Ovary (tissue), 9 donors: ENCODE data around the gene DUSP2. TPM values are rescaled to one million over a fixed set of nuclear protein-coding genes. Genes with fewer than 3 reads are reported as not detected.
"Not testable (repeated sequence)": the region's sequence is repeated elsewhere in the genome, so short reads cannot be mapped to it uniquely, and the experiment has no call there.

Source experiments
- DNase-seq, 5 donors: peaks; one replicate each; pipeline ENCODE4 v3.0.0-alpha.2; 2019 to 2020
- H3K27ac ChIP-seq, 2 donors: fragments of 200-600 bp; one replicate each; pipeline versions ENCODE4 v1.5.1 to v1.8.0; 2019 to 2022
- H3K27me3 ChIP-seq: fragments of 200-600 bp; one replicate; pipeline ENCODE4 v1.8.0; 2022
- H3K36me3 ChIP-seq: fragments of 200-600 bp; sonication (generic); one replicate; pipeline ENCODE4 v1.5.1; 2019
- H3K4me1 ChIP-seq: one replicate; pipeline ENCODE4 v1.8.1; 2013; ENCODE audit warnings: mild to moderate bottlenecking, moderate library complexity; ENCODE audit not compliant: insufficient read depth
- H3K4me3 ChIP-seq: fragments of 200-600 bp; sonication (generic); one replicate; pipeline ENCODE4 v1.5.1; 2017
- H3K9me3 ChIP-seq, 2 donors: fragments of 200-600 bp in 1 of 2; sonication (generic) in 1 of 2; one replicate each; pipeline versions ENCODE4 v1.5.1 to v1.8.1; 2013 to 2019; ENCODE audit warnings: mild to moderate bottlenecking in 1 of 2, moderate library complexity in 1 of 2
- EP300 ChIP-seq: sonication (generic); formaldehyde crosslinking; IDR thresholded peaks from one replicate; pipeline ENCODE4 v1.6.1; 2017; ENCODE audit warnings: antibody characterized with exemption
- POLR2A ChIP-seq: fragments of 450-650 bp; IDR thresholded peaks from one replicate; pipeline ENCODE4 v1.6.1; 2017; ENCODE audit warnings: antibody characterized with exemption, mild to moderate bottlenecking, moderate library complexity
- WGBS, 3 donors: extraction: QIAGEN DNeasy Blood & Tissue Kit in 1 of 3; methylation state at CpG; one replicate each; pipeline versions ENCODE4 v1.1.5 to v1.1.7; 2013 to 2017; 5-methylcytosine and 5-hydroxymethylcytosine counted together
- intact Hi-C, 4 donors: fragments of 100-400 bp; cut with DNase I; formaldehyde crosslinking; loops; one replicate each; pipeline versions ENCODE4 v1.11.0 to v1.15.1; 2022 to 2023
- polyA plus RNA-seq, 2 donors: library from polyadenylated mRNA; stranded (reverse); fragments of 200-250 nt in 1 of 2; fragments of 350-450 nt in 1 of 2; fragmentation: Illumina TruSeq in 1 of 2; extraction: RNeasy Lipid Tissue Mini Kit (QIAGEN cat#74804) in 1 of 2; gene quantifications; one replicate each; pipeline ENCODE4 v1.2.3, GENCODE V29; 2013 to 2014
- total RNA-seq, 7 donors: library from RNA; depleted of rRNA in 2 of 7; stranded (reverse); fragments of >200 nt in 2 of 7; fragmentation: NEBNext Ultra II Directional in 3 of 7; extraction: Animal tissue kit (Norgen Biotek cat#: 25700) in 3 of 7; gene quantifications; one replicate each; pipeline versions ENCODE4 v1.1.0 to v1.2.4, GENCODE V29; 2016 to 2023
- TF ChIP-seq, protein P1 (sequence below), 3 donors: fragments of 450-650 bp in 2 of 3; fragments of 200-600 bp in 1 of 3; IDR thresholded peaks; one replicate each; pipeline versions ENCODE4 v1.5.1 to v1.8.0; 2016 to 2022; ENCODE audit warnings: antibody characterized with exemption in 3 of 3, mild to moderate bottlenecking in 1 of 3
- donor health status: DM: no; HTN: no; CAD: no; lungs with moderate emphysema.
- donor health status: DM: no; HTN: no; CAD: no.
- donor health status: Bipolar disorder and iron deficiency.
- donor health status: DM: yes; HTN: yes; CAD: no.
- donor health status: DM: no; HTN: no; CAD: no.
- donor health status: DM: yes; HTN: yes; CAD: no.

The DUSP2 gene
- total and polyA plus RNA-seq, 9 donors, result 0.52 to 111 (median 3.1) TPM

DNA sequence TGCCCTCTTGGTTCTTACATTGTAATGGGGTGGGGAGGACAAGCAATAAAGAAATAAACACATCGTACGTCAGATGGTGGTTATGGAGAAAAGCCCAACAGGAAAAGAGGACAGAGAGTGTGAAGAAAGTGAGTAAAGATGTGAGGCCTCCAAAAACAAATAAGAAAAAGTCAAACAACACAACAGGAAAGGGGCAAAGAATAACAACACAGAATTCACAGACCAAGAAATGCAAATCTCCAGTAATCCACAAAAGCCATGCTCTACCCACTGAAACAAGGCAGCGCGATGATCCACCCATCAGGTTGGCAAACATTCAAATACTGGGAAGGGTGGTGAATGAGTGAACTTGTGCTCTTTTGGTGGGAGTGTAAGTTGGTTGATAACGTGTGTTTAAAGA, 16.7 kb upstream of the DUSP2 start:
- Histone ChIP-seq H3K4me1 (no peaks in the 10 kb centered on the region), H3K4me3 (no peak overlapping the region), H3K27me3 (no peaks in the 10 kb centered on the region), H3K9me3 (no peaks in the 10 kb centered on the region), H3K27ac (no peak overlapping the region), H3K36me3 (no peaks in the 10 kb centered on the region)
- WGBS, 3 donors, result 28 to 42% (median 36%) methylated on average over 5 of the region's 5 CpGs
- no peak for DNase-seq
- TF ChIP-seq POLR2A (no peak), EP300 (no peak)
- TF ChIP-seq, protein P1, sequence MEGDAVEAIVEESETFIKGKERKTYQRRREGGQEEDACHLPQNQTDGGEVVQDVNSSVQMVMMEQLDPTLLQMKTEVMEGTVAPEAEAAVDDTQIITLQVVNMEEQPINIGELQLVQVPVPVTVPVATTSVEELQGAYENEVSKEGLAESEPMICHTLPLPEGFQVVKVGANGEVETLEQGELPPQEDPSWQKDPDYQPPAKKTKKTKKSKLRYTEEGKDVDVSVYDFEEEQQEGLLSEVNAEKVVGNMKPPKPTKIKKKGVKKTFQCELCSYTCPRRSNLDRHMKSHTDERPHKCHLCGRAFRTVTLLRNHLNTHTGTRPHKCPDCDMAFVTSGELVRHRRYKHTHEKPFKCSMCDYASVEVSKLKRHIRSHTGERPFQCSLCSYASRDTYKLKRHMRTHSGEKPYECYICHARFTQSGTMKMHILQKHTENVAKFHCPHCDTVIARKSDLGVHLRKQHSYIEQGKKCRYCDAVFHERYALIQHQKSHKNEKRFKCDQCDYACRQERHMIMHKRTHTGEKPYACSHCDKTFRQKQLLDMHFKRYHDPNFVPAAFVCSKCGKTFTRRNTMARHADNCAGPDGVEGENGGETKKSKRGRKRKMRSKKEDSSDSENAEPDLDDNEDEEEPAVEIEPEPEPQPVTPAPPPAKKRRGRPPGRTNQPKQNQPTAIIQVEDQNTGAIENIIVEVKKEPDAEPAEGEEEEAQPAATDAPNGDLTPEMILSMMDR (IDR thresholded peaks at IDR 0.05), result no peak
- intact Hi-C loops, result no loop called here

DNA sequence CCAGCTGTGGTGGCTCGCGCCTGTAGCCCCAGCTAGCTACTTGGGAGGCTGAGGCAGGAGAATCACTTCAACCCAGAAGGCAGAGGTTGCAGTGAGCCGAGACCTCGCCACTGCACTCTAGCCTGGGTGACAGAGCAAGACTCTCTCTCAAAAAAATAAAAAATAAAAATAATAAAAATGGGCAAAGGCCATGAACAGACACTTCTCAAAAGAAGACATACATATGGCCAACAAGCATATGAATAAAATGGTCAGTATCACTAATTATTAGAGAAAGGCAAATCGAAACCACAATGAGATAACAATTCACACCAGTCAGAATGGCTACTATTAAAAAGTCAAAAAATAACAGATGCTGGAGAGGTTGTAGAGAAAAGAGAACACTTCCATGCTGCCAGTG, 15.1 kb upstream of the DUSP2 start:
- H3K4me1 ChIP-seq, H3K27ac ChIP-seq, H3K27me3 ChIP-seq, H3K36me3 ChIP-seq, DNase-seq, H3K9me3 ChIP-seq, H3K4me3 ChIP-seq, intact Hi-C loops: not testable (repeated sequence)
- WGBS, 3 donors, result 96 to 98% (median 96%) methylated on average over 5 of the region's 5 CpGs

DNA sequence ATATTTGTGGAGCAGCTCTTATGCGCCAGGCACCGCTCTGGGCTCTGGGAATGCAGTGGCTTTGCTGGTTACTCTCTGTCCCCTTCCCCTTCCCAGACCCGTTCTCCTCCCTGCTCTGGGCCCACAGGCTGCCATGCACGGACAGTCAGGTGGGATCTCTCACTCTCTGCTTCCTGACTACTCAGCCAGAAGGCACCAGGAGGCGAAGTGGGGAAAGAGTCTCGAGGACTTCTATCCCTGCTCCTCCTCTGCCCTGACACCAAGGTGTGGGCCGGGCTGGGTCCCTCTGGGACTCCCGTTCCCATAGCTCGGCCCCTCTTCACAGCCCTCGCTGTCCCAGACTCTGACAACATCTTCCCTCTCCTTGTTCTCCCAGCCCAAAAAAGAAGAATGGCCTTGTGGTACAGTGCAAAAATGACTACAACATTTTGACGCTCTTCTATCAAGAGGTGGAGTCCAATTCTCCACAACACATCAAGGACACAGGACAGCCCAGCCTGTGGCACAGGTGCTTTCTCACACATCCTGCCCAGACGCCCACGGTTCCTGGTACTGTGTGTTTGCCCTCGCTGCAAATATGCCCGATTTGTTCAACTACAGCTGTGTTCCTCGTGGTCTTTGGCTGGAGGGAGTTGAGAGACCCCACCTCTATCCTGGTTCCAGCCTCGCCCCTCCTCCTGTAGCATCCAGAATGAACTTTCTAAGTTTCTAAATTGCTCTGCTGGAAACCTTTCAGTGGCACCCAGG, 14.0 kb upstream of the DUSP2 start:
- TF ChIP-seq POLR2A, result no peak
- TF ChIP-seq EP300, result no peak
- TF ChIP-seq, protein P1 (IDR thresholded peaks at IDR 0.05), result no peak
- no peak overlapping the region for H3K4me3 ChIP-seq
- intact Hi-C loops, result no loop called here
- H3K9me3 ChIP-seq, result no peaks in the 10 kb centered on the region
- H3K27me3 ChIP-seq, result no peaks in the 10 kb centered on the region
- no peak for DNase-seq
- no peaks in the 10 kb centered on the region for H3K36me3 ChIP-seq
- H3K4me1 ChIP-seq, result no peaks in the 10 kb centered on the region
- 77 to 78% (median 77%) methylated on average over 17 of the region's 17 CpGs for WGBS, 3 donors
- H3K27ac ChIP-seq, result no peak overlapping the region

DNA sequence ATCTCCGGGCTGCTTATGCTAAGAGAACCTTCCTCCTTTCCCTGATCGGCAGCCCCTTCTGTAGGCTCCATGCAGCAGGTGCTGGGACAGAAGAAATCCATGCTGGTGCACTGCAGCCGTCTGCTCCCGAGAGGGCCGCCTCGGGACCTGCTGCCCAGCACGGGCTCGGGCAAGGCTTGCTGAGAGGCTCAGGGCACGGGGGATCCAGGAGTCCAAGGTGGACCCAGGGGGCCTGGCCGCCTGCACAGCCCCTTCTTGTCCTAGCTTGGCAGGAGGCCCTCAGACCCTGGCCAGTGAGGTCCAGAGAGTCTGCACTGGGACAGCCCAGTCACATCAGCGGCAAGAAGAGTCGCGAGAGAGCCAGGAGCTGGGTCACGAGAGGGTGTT, 13.3 kb upstream of the DUSP2 start:
- no peak overlapping the region for H3K4me3 ChIP-seq
- 82 to 87% (median 86%) methylated on average over 11 to 14 of the region's 14 CpGs for WGBS, 3 donors
- DNase-seq, result no peak
- no peaks in the 10 kb centered on the region for H3K27me3 ChIP-seq
- no peaks in the 10 kb centered on the region for H3K9me3 ChIP-seq
- intact Hi-C loops, result no loop called here
- TF ChIP-seq, protein P1 (IDR thresholded peaks at IDR 0.05), result no peak
- TF ChIP-seq POLR2A, result no peak
- TF ChIP-seq EP300, result no peak
- no peak overlapping the region for H3K27ac ChIP-seq
- H3K4me1 ChIP-seq, result no peaks in the 10 kb centered on the region
- H3K36me3 ChIP-seq, result no peaks in the 10 kb centered on the region

DNA sequence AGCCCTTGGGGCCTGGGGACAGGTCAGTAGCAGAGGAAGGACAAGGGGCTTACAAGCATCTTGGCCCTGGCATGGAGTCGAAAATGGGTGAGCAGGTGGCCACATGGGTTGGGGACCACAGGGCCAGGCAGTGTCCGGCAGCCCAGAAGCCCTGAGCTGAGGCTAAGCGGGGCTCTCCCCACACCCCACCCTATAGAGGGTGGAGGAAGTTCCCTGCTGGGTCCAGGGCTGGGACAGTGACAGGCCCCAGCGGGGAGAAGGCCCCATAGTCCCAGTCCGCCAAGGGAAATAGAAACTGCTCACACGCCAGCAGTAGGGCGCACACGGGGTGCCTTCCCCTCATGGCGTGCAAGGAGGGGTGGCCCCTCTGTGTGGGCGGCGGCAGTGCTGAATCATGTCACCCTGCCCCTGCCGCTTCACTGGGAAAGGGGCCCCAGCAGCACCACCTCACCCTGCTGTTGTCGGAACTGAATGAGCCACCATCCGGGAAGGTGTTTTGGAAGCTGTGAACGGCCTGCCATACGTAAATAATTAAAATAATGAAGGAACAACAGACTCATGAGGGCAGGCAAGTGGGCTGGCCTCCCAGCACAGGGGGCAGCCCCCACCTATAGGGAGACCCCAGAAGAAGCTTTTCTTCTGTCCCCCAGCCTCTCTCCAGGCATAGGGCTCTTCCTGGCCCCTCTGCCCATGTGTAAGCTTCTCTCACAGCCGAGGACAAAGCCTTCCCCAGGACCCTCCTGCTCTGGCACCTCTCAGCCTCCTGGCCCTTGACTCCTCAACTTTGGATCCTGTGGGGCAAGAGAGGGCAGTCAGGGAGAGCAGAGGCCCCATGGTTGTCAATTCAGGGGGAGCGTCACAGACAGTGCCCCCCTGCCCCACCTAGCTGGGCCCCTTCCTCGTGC, 12.7 kb upstream of the DUSP2 start:
- 74 to 82% (median 75%) methylated on average over 19 of the region's 19 CpGs for WGBS, 3 donors
- Histone ChIP-seq H3K9me3 (no peaks in the 10 kb centered on the region), H3K27ac (no peak overlapping the region), H3K27me3 (no peaks in the 10 kb centered on the region), H3K4me1 (no peaks in the 10 kb centered on the region), H3K36me3 (no peaks in the 10 kb centered on the region), H3K4me3 (no peak overlapping the region)
- TF ChIP-seq POLR2A (no peak), EP300 (no peak)
- TF ChIP-seq, protein P1 (IDR thresholded peaks at IDR 0.05), result no peak
- intact Hi-C loops, result no loop called here
- no peak for DNase-seq
